Right lobe of liver (tissue), 6 donors: ENCODE measurements around the gene CLCA2. TPM values are rescaled to one million over a fixed set of nuclear protein-coding genes. Genes with fewer than 3 reads are reported as not detected.

Experiments
- ATAC-seq, 4 donors: fragments of 200-7000 bp; cut with Tn5 transposase; one replicate each; pipeline ENCODE4 v1.9.1; 2020; ENCODE audit warnings: mild to moderate bottlenecking in 4 of 4, moderate library complexity in 4 of 4
- DNase-seq, 3 donors: peaks; one replicate each; pipeline ENCODE4 v3.0.0-alpha.2; 2020
- H3K27ac ChIP-seq, 3 donors: fragments of 200-600 bp; one replicate each; pipeline ENCODE4 v1.8.0; 2022
- H3K27me3 ChIP-seq, 2 donors: fragments of 200-600 bp; one replicate each; pipeline ENCODE4 v1.8.0; 2022
- H3K36me3 ChIP-seq, 4 donors: fragments of 200-600 bp; sonication (generic) in 1 of 4; one replicate each; pipeline versions ENCODE4 v1.5.1 to v1.8.0; 2017 to 2022; ENCODE audit warnings: control low read depth in 1 of 4
- H3K4me1 ChIP-seq, 4 donors: fragments of 200-600 bp; sonication (generic) in 1 of 4; one replicate each; pipeline versions ENCODE4 v1.5.1 to v1.8.0; 2017 to 2022; ENCODE audit warnings: control low read depth in 1 of 4
- H3K4me3 ChIP-seq, 3 donors: fragments of 200-600 bp; one replicate each; pipeline ENCODE4 v1.8.0; 2022
- H3K9me3 ChIP-seq, 4 donors: fragments of 200-600 bp; sonication (generic) in 1 of 4; one replicate each; pipeline versions ENCODE4 v1.5.1 to v1.8.0; 2017 to 2022; ENCODE audit warnings: control low read depth in 1 of 4
- CTCF ChIP-seq, 4 donors: fragments of 200-600 bp in 3 of 4; fragments of 450-650 bp in 1 of 4; IDR thresholded peaks; one replicate each; pipeline versions ENCODE4 v1.5.1 to v1.8.0; 2016 to 2022; ENCODE audit warnings: antibody characterized with exemption in 4 of 4, mild to moderate bottlenecking in 2 of 4
- POLR2A ChIP-seq: fragments of 450-650 bp; IDR thresholded peaks from one replicate; pipeline ENCODE4 v1.6.1; 2017; ENCODE audit warnings: antibody characterized with exemption, mild to moderate bottlenecking
- WGBS: methylation state at CpG from one replicate; pipeline ENCODE4 v1.1.6; 2018; ENCODE audit warnings: low coverage, low lambda C conversion rate; ENCODE audit not compliant: insufficient coverage; ENCODE audit errors: missing lambda C conversion rate; 5-methylcytosine and 5-hydroxymethylcytosine counted together
- intact Hi-C, 2 donors: fragments of 100-400 bp; cut with DNase I; formaldehyde crosslinking; loops; one replicate each; pipeline versions ENCODE4 v1.11.2 to v1.14.1; 2022
- long read RNA-seq: library from polyadenylated mRNA; unstranded; transcript quantifications from one replicate; pipeline ENCODE4 v2.0.0, GENCODE V29; 2019
- total RNA-seq, 6 experiments: library from RNA; depleted of rRNA in 2 of 6; stranded (reverse); fragments of >200 nt in 2 of 6; fragmentation: NEBNext Ultra II Directional in 3 of 6; extraction: Animal tissue kit (Norgen Biotek cat#: 25700) in 3 of 6; gene quantifications; one replicate each; pipeline versions ENCODE4 v1.1.0 to v1.2.4, GENCODE V29; 2016 to 2023
- donor health status: DM: no; HTN: yes; CAD: no.
- donor health status: DM: no; HTN: no; CAD: no.
- donor health status: DM: no; HTN: no; CAD: no.
- donor health status: DM: no; HTN: yes; CAD: no.
- donor health status: DM: no; HTN: yes; CAD: no.

The CLCA2 gene
- not detected for total RNA-seq
- long read RNA-seq = 0 reads

GRCh38 chr1:86423873-86424272 is at the start of gene CLCA2:
Gene CLCA2 (plus strand): TSS chr1:86424171. CDS start chr1:86424248, 77 bp downstream.
- no peak within 1 kb of the TSS for H3K4me3 ChIP-seq
- no peaks in the 10 kb centered on the region for H3K9me3 ChIP-seq
- H3K27me3 ChIP-seq = no peaks in the 10 kb centered on the region
- no peak for ATAC-seq
- DNase-seq = no peak
- TF ChIP-seq POLR2A (no peak), CTCF (IDR thresholded peaks at IDR 0.05) (no peak)
- no peak within 1 kb of the TSS for H3K27ac ChIP-seq
- no peaks in the 10 kb centered on the region for H3K36me3 ChIP-seq
- no peaks in the 10 kb centered on the region for H3K4me1 ChIP-seq
- intact Hi-C loops = no loop called here

GRCh38 chr1:86375688-86376087 is 48.3 kb upstream of the CLCA2 start:
- H3K9me3 ChIP-seq = no peaks in the 10 kb centered on the region
- TF ChIP-seq CTCF (IDR thresholded peaks at IDR 0.05) (no peak), POLR2A (no peak)
- intact Hi-C loops = loop anchor here in 1 of 2 donors (10.0 kb wide), 1 partner anchor 109 kb away; no protein-coding TSS in a partner anchor
- ATAC-seq (no peak), DNase-seq (no peak)
- 56% methylated on average over 1 of the region's 1 CpG for WGBS
- no peaks in the 10 kb centered on the region for H3K4me1 ChIP-seq
- no peak overlapping the region for H3K4me3 ChIP-seq
- no peak overlapping the region for H3K27ac ChIP-seq
- H3K27me3 ChIP-seq = no peaks in the 10 kb centered on the region
- H3K36me3 ChIP-seq = no peaks in the 10 kb centered on the region

- Histone ChIP-seq H3K27ac (no peak overlapping the region), H3K36me3 (no peaks in the 10 kb centered on the region), H3K27me3 (no peaks in the 10 kb centered on the region), H3K9me3 (no peaks in the 10 kb centered on the region), H3K4me3 (no peak overlapping the region), H3K4me1 (no peaks in the 10 kb centered on the region)
- intact Hi-C loops = loop anchor here in 1 of 2 donors (10.0 kb wide), 1 partner anchor 107 kb away; no protein-coding TSS in a partner anchor
- ATAC-seq (no peak), DNase-seq (no peak)
- no peak for TF ChIP-seq POLR2A
- TF ChIP-seq CTCF (IDR thresholded peaks at IDR 0.05) = no peak
- WGBS = no CpG with 5 or more reads among the region's 1 CpG
Observed at GRCh38 chr1:86377341-86377740, 46.6 kb upstream of the CLCA2 start.

GRCh38 chr1:86378813-86379212 is 45.2 kb upstream of the CLCA2 start:
- no peak for ATAC-seq
- no peak for DNase-seq
- TF ChIP-seq POLR2A = no peak
- no peak for TF ChIP-seq CTCF (IDR thresholded peaks at IDR 0.05)
- Histone ChIP-seq H3K9me3 (no peaks in the 10 kb centered on the region), H3K4me3 (no peak overlapping the region), H3K4me1 (no peaks in the 10 kb centered on the region), H3K27me3 (no peaks in the 10 kb centered on the region), H3K36me3 (no peaks in the 10 kb centered on the region), H3K27ac (no peak overlapping the region)
- intact Hi-C loops = loop anchor here in 1 of 2 donors (10.0 kb wide), 1 partner anchor 106 kb away; no protein-coding TSS in a partner anchor
- WGBS = 70% methylated on average over 1 of the region's 1 CpG
